Measurements from ENCODE around the gene LAG3. TPM values are rescaled to one million over a fixed set of nuclear protein-coding genes. Genes with fewer than 3 reads are reported as not detected.

LAG3 gene
- total and polyA plus RNA-seq, 2 experiments from 2014 or later = 3.7 to 4.7 TPM

DNA sequence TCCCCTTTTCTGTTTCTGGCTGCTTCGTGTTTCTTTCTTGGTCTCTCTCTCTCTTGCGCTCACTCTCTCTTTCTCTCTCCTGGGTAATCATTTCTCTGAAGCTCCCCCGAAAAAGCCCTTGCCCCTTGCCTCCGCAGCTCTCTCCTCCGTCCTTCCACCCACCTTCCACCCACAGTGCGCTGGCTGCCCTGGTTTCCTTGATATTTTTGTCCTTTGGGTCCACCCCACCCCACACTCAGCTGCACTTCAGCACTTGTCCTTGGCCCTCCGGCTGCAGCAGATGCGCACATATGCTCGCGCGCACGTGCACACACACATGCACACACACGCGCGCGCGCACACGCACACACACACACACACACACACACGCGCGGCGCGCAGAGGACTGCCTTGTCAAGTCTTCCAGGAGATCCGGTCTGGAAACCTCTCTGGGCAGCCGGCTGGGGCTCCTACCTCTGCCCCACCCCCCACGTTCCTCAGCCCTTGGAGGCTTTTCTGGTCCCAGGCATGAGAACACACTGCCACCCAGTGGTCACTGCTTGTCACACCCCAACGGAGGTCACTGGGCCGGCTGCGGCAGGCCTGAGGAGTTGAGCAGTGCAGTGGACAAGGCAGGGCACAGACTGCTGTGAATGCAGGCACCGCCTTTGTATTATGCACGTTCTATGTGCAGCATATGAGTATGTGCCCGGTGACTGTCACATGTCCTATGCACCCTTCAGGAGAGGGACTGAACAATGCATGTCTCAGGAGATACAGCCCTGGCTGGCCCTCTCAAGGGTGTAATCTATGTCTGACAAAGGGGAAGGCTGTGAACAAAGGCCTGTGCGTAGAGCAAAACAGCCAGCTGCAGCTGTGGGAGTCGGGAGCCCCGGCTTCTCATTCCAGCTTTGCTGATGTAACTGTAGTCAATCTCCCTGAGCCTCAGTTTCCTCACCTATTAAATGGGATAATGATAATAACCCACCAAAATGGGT is 6.5 kb downstream of the LAG3 start (continued):
- TF ChIP-seq POLR2AphosphoS5 (IDR thresholded peaks at IDR 0.05; ENCODE audit: low read depth) (0 out of 2 replicates have a peak, but pooled peaks have one; percentile 34), EZH2 (IDR thresholded peaks at IDR 0.05; ENCODE audit: low read depth, unreplicated experiment) (no peak), CREB1 (CRISPR knock-in tag; IDR thresholded peaks at IDR 0.05; ENCODE audit: low read depth) (peak; percentile 42; the same call in 1 of the 2 replicates), STAT1 (IDR thresholded peaks at IDR 0.05; ENCODE audit: unreplicated experiment) (no peak)

DNA sequence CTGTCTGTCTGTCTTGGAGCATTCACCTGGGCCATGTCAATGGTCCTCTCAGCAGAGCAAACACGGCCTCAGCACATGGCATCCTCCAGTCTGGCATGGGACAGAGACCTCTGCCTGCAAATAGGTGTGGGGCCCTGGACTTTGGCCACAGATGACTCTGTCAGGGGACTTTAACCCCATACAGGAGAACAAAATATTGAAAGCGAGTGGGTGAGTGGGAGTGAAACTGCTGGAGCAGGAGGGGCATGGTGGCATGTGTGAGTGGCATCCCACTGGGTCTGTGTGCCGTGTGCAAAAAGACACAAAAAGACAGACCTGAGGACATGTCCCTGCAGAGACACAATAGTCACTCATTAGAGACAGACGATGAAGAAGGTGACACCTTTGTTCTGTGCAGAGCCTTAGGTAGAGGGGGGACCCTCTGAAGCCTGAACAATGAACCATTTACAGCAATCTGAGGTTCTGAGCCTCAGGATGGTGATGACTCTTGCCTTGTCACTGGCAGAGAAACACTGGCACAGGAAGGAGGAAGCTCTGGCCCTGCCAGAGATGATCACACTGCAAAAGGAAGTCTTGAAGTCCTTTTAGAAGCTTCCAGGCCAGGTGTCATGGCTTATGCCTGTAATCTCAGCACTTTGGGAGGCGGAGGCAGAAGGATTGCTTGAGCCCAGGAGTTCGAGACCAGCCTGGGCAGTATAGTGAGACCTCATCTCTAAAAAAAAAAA is 7.5 kb downstream of the LAG3 start:
- Mint-ChIP-seq H3K27me3 (ENCODE audit: insufficient read depth, low read depth, poor library complexity) (peaks cover 41% of the 10 kb centered on the region), H3K36me3 (ENCODE audit: low read depth) (peaks cover 4% of the 10 kb centered on the region; the same call in 2 of the 3 replicates), H3K9me3 (no peaks in the 10 kb centered on the region; the same call in 2 of the 3 replicates), H3K27ac (no peak overlapping the region), H3K4me1 (peaks cover 35% of the 10 kb centered on the region), H3K4me3 (no peak overlapping the region; the same call in 2 of the 3 replicates)
- peaks cover 38% of the 10 kb centered on the region for H3K27me3 ChIP-seq (ENCODE audit: insufficient read depth)
- H3K4me2 ChIP-seq = 0 out of 2 replicates have a peak overlapping the region, but pooled peaks have one; percentile 99
- peak overlapping the region; percentile 5; the same call in 1 of the 2 replicates for H3K27ac ChIP-seq (ENCODE audit: low read depth)
- ATAC-seq (no peak), DNase-seq (ENCODE audit: low spot score) (no peak)
- peaks cover 6% of the 10 kb centered on the region; the same call in 1 of the 2 replicates for H3K4me1 ChIP-seq (ENCODE audit: insufficient read depth)
- H3K9me2 ChIP-seq (ENCODE audit: insufficient read depth) = no peaks in the 10 kb centered on the region
- peaks cover 5% of the 10 kb centered on the region; the same call in 1 of the 2 replicates for H3F3A ChIP-seq (replicated peaks; ENCODE audit: low read depth)
- H3K36me3 ChIP-seq (ENCODE audit: insufficient read depth) = no peaks in the 10 kb centered on the region
- H3K79me2 ChIP-seq (replicated peaks; ENCODE audit: insufficient read depth) = no peaks in the 10 kb centered on the region
- H3K4me3 ChIP-seq = no peak overlapping the region
- H2AFZ ChIP-seq = no peak overlapping the region
- H4K20me1 ChIP-seq (replicated peaks; ENCODE audit: insufficient read depth) = no peaks in the 10 kb centered on the region
- TF ChIP-seq, protein P1, sequence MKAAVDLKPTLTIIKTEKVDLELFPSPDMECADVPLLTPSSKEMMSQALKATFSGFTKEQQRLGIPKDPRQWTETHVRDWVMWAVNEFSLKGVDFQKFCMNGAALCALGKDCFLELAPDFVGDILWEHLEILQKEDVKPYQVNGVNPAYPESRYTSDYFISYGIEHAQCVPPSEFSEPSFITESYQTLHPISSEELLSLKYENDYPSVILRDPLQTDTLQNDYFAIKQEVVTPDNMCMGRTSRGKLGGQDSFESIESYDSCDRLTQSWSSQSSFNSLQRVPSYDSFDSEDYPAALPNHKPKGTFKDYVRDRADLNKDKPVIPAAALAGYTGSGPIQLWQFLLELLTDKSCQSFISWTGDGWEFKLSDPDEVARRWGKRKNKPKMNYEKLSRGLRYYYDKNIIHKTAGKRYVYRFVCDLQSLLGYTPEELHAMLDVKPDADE (IDR thresholded peaks at IDR 0.05) = no peak
- no peak for TF ChIP-seq EZH2phosphoT487 (IDR thresholded peaks at IDR 0.05; ENCODE audit: unreplicated experiment)
- TF ChIP-seq, protein P2, sequence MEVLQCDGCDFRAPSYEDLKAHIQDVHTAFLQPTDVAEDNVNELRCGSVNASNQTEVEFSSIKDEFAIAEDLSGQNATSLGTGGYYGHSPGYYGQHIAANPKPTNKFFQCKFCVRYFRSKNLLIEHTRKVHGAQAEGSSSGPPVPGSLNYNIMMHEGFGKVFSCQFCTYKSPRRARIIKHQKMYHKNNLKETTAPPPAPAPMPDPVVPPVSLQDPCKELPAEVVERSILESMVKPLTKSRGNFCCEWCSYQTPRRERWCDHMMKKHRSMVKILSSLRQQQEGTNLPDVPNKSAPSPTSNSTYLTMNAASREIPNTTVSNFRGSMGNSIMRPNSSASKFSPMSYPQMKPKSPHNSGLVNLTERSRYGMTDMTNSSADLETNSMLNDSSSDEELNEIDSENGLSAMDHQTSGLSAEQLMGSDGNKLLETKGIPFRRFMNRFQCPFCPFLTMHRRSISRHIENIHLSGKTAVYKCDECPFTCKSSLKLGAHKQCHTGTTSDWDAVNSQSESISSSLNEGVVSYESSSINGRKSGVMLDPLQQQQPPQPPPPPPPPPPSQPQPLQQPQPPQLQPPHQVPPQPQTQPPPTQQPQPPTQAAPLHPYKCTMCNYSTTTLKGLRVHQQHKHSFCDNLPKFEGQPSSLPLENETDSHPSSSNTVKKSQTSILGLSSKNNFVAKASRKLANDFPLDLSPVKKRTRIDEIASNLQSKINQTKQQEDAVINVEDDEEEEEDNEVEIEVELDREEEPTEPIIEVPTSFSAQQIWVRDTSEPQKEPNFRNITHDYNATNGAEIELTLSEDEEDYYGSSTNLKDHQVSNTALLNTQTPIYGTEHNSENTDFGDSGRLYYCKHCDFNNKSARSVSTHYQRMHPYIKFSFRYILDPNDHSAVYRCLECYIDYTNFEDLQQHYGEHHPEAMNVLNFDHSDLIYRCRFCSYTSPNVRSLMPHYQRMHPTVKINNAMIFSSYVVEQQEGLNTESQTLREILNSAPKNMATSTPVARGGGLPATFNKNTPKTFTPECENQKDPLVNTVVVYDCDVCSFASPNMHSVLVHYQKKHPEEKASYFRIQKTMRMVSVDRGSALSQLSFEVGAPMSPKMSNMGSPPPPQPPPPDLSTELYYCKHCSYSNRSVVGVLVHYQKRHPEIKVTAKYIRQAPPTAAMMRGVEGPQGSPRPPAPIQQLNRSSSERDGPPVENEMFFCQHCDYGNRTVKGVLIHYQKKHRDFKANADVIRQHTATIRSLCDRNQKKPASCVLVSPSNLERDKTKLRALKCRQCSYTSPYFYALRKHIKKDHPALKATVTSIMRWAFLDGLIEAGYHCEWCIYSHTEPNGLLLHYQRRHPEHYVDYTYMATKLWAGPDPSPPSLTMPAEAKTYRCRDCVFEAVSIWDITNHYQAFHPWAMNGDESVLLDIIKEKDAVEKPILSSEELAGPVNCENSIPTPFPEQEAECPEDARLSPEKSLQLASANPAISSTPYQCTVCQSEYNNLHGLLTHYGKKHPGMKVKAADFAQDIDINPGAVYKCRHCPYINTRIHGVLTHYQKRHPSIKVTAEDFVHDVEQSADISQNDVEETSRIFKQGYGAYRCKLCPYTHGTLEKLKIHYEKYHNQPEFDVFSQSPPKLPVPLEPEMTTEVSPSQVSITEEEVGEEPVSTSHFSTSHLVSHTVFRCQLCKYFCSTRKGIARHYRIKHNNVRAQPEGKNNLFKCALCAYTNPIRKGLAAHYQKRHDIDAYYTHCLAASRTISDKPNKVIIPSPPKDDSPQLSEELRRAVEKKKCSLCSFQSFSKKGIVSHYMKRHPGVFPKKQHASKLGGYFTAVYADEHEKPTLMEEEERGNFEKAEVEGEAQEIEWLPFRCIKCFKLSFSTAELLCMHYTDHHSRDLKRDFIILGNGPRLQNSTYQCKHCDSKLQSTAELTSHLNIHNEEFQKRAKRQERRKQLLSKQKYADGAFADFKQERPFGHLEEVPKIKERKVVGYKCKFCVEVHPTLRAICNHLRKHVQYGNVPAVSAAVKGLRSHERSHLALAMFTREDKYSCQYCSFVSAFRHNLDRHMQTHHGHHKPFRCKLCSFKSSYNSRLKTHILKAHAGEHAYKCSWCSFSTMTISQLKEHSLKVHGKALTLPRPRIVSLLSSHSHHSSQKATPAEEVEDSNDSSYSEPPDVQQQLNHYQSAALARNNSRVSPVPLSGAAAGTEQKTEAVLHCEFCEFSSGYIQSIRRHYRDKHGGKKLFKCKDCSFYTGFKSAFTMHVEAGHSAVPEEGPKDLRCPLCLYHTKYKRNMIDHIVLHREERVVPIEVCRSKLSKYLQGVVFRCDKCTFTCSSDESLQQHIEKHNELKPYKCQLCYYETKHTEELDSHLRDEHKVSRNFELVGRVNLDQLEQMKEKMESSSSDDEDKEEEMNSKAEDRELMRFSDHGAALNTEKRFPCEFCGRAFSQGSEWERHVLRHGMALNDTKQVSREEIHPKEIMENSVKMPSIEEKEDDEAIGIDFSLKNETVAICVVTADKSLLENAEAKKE (CRISPR knock-in tag; IDR thresholded peaks at IDR 0.05) = no peak
- no peak for TF ChIP-seq JUNB (IDR thresholded peaks at IDR 0.05; ENCODE audit: unreplicated experiment)
- no peak for TF ChIP-seq CREB1 (CRISPR knock-in tag; IDR thresholded peaks at IDR 0.05; ENCODE audit: low read depth)
- no peak for TF ChIP-seq NANOG (IDR thresholded peaks at IDR 0.05; ENCODE audit: borderline replicate concordance)
- TF ChIP-seq, protein P3, sequence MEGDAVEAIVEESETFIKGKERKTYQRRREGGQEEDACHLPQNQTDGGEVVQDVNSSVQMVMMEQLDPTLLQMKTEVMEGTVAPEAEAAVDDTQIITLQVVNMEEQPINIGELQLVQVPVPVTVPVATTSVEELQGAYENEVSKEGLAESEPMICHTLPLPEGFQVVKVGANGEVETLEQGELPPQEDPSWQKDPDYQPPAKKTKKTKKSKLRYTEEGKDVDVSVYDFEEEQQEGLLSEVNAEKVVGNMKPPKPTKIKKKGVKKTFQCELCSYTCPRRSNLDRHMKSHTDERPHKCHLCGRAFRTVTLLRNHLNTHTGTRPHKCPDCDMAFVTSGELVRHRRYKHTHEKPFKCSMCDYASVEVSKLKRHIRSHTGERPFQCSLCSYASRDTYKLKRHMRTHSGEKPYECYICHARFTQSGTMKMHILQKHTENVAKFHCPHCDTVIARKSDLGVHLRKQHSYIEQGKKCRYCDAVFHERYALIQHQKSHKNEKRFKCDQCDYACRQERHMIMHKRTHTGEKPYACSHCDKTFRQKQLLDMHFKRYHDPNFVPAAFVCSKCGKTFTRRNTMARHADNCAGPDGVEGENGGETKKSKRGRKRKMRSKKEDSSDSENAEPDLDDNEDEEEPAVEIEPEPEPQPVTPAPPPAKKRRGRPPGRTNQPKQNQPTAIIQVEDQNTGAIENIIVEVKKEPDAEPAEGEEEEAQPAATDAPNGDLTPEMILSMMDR (conservative IDR thresholded peaks at IDR 0.05; ENCODE audit: low read depth in 2 of 2) = no peak
- TF ChIP-seq ZNF114 (CRISPR knock-in tag; IDR thresholded peaks at IDR 0.05) = no peak
- no peak for TF ChIP-seq STAT1 (IDR thresholded peaks at IDR 0.05; ENCODE audit: unreplicated experiment)
- no peak for TF ChIP-seq POLR2AphosphoS5 (IDR thresholded peaks at IDR 0.05; ENCODE audit: low read depth)
- no peak for TF ChIP-seq ZNF331 (CRISPR knock-in tag; IDR thresholded peaks at IDR 0.05; ENCODE audit: low read depth)
